HEK293 (cell line): ENCODE measurements around the gene TUFM.

Source experiments
- ATF2 ChIP-seq: fragments of 450-650 bp; formaldehyde crosslinking; IDR thresholded peaks from 2 replicates; pipeline ENCODE4 v1.5.1; 2016; ENCODE audit warnings: missing biosample characterization, missing genetic modification characterization, low read depth
- CTCF ChIP-seq: fragments of 450-650 bp; formaldehyde crosslinking; IDR thresholded peaks from 2 replicates; pipeline ENCODE4 v1.5.1; 2016; ENCODE audit warnings: missing biosample characterization, missing genetic modification characterization
- GLIS2 ChIP-seq: fragments of 450-650 bp; formaldehyde crosslinking; IDR thresholded peaks from 2 replicates; pipeline ENCODE4 v1.5.1; 2016; ENCODE audit warnings: missing biosample characterization, missing genetic modification characterization
- HOXC10 ChIP-seq: sonication (generic); formaldehyde crosslinking; IDR thresholded peaks from 2 replicates; pipeline ENCODE4 v1.8.1; 2023; ENCODE audit warnings: mild to moderate bottlenecking, missing genetic modification reagents
- INSM2 ChIP-seq: fragments of 450-650 bp; formaldehyde crosslinking; IDR thresholded peaks from 2 replicates; pipeline ENCODE4 v1.5.1; 2016; ENCODE audit warnings: missing biosample characterization, missing genetic modification characterization
- OVOL3 ChIP-seq: fragments of 450-650 bp; formaldehyde crosslinking; IDR thresholded peaks from 2 replicates; pipeline ENCODE4 v1.5.1; 2016; ENCODE audit warnings: missing biosample characterization, missing genetic modification characterization
- PRDM10 ChIP-seq: fragments of 450-650 bp; formaldehyde crosslinking; IDR thresholded peaks from 2 replicates; pipeline ENCODE4 v1.5.1; 2016; ENCODE audit warnings: missing biosample characterization, missing genetic modification characterization
- PRDM4 ChIP-seq: fragments of 450-650 bp; formaldehyde crosslinking; IDR thresholded peaks from 2 replicates; pipeline ENCODE4 v1.5.1; 2017; ENCODE audit warnings: missing biosample characterization, missing genetic modification characterization
- SALL2 ChIP-seq: fragments of 450-650 bp; formaldehyde crosslinking; IDR thresholded peaks from 2 replicates; pipeline ENCODE4 v1.5.0; 2017; ENCODE audit warnings: missing biosample characterization, mild to moderate bottlenecking, missing genetic modification characterization, borderline replicate concordance
- SCRT1 ChIP-seq: fragments of 450-650 bp; formaldehyde crosslinking; IDR thresholded peaks from 2 replicates; pipeline ENCODE4 v1.5.1; 2016; ENCODE audit warnings: missing biosample characterization, missing genetic modification characterization, borderline replicate concordance
- SP7 ChIP-seq: fragments of 450-650 bp; formaldehyde crosslinking; IDR thresholded peaks from 2 replicates; pipeline ENCODE4 v1.5.1; 2016; ENCODE audit warnings: missing biosample characterization, missing genetic modification characterization
- ZNF155 ChIP-seq: fragments of 450-650 bp; formaldehyde crosslinking; IDR thresholded peaks from 2 replicates; pipeline ENCODE4 v1.5.1; 2016; ENCODE audit warnings: missing biosample characterization, missing genetic modification characterization
- ZNF16 ChIP-seq: fragments of 450-650 bp; formaldehyde crosslinking; IDR thresholded peaks from 2 replicates; pipeline ENCODE4 v1.5.1; 2016; ENCODE audit warnings: low read depth, missing biosample characterization, missing genetic modification characterization
- ZNF26 ChIP-seq: fragments of 450-650 bp; formaldehyde crosslinking; IDR thresholded peaks from 2 replicates; pipeline ENCODE4 v1.5.1; 2016; ENCODE audit warnings: missing biosample characterization, missing genetic modification characterization
- ZNF280C ChIP-seq: fragments of 450-650 bp; formaldehyde crosslinking; IDR thresholded peaks from 2 replicates; pipeline ENCODE4 v1.5.1; 2016; ENCODE audit warnings: missing biosample characterization, missing genetic modification characterization
- ZNF544 ChIP-seq: fragments of 450-650 bp; formaldehyde crosslinking; IDR thresholded peaks from 2 replicates; pipeline ENCODE4 v1.5.0; 2017; ENCODE audit warnings: missing biosample characterization, missing genetic modification characterization
- ZNF645 ChIP-seq: fragments of 450-650 bp; formaldehyde crosslinking; IDR thresholded peaks from 2 replicates; pipeline ENCODE4; 2016; ENCODE audit warnings: missing biosample characterization, missing genetic modification characterization
- ZNF785 ChIP-seq: fragments of 450-650 bp; formaldehyde crosslinking; IDR thresholded peaks from 2 replicates; pipeline ENCODE4 v1.5.1; 2016; ENCODE audit warnings: missing biosample characterization, missing genetic modification characterization
- ZSCAN4 ChIP-seq: fragments of 450-650 bp; formaldehyde crosslinking; IDR thresholded peaks from 2 replicates; pipeline ENCODE4 v1.5.1; 2017; ENCODE audit warnings: missing biosample characterization, missing genetic modification characterization
- ZXDB ChIP-seq: fragments of 450-650 bp; formaldehyde crosslinking; IDR thresholded peaks from 2 replicates; pipeline ENCODE4 v1.5.1; 2016; ENCODE audit warnings: missing biosample characterization, missing genetic modification characterization

The TUFM gene

GRCh38 chr16:28822520-28823290, 23.4 kb downstream of the TUFM start, which contains the start of gene ATXN2L (continued):
- peak; percentile 57 for TF ChIP-seq PRDM4 (tag by site-specific recombination)
- peak; percentile 66; the same call in 1 of the 2 replicates for TF ChIP-seq CTCF (tag by site-specific recombination)
- no peak for TF ChIP-seq ZNF280C (tag by site-specific recombination)
- TF ChIP-seq PRDM10 (tag by site-specific recombination): peak; percentile 46; the same call in 1 of the 2 replicates
- TF ChIP-seq ZNF26 (tag by site-specific recombination): no peak
- peak; percentile 91 for TF ChIP-seq ZXDB (tag by site-specific recombination)
- no peak for TF ChIP-seq ZNF544 (tag by site-specific recombination)
- no peak for TF ChIP-seq HOXC10 (CRISPR knock-in tag)
- TF ChIP-seq OVOL3: peak; percentile 78; the same call in 1 of the 2 replicates
- TF ChIP-seq ZNF785 (tag by site-specific recombination): peak; percentile 92
- no peak for TF ChIP-seq ZNF16 (tag by site-specific recombination)
- no peak for TF ChIP-seq ATF2 (tag by site-specific recombination)
- TF ChIP-seq SALL2 (tag by site-specific recombination): peak; percentile 35; the same call in 1 of the 2 replicates
- TF ChIP-seq SP7 (tag by site-specific recombination): peak; percentile 91
- no peak for TF ChIP-seq SCRT1 (tag by site-specific recombination)
- TF ChIP-seq ZNF645: 0 out of 2 replicates have a peak, but pooled peaks have one; percentile 64
- 0 out of 2 replicates have a peak, but pooled peaks have one; percentile 12 for TF ChIP-seq ZSCAN4 (tag by site-specific recombination)
- peak; percentile 86 for TF ChIP-seq INSM2 (tag by site-specific recombination)
- no peak for TF ChIP-seq ZNF155
- TF ChIP-seq GLIS2: no peak
